Progenitor cell of endocrine pancreas (in vitro differentiated cells): Measurements from ENCODE around the gene DFFB. TPM values are rescaled to one million over a fixed set of nuclear protein-coding genes. Genes with fewer than 3 reads are reported as not detected.

ENCODE experiments used
- DNase-seq: peaks from one replicate; pipeline ENCODE4 v3.0.0; 2021; ENCODE audit warnings: low spot score; ENCODE audit not compliant: unreplicated experiment
- H3K27ac Mint-ChIP-seq: 2 replicates; pipeline ENCODE4 v1.8.0; 2021; ENCODE audit warnings: mild to moderate bottlenecking, moderate library complexity, mixed read lengths
- H3K27me3 Mint-ChIP-seq: 2 replicates; pipeline ENCODE4 v1.8.0; 2021; ENCODE audit warnings: mixed read lengths
- H3K36me3 Mint-ChIP-seq: 2 replicates; pipeline ENCODE4 v1.8.0; 2022; ENCODE audit warnings: mixed read lengths; ENCODE audit not compliant: insufficient read depth
- H3K4me1 Mint-ChIP-seq: 2 replicates; pipeline ENCODE4 v1.8.0; 2021; ENCODE audit warnings: low read depth, mixed read lengths
- H3K4me3 Mint-ChIP-seq: 2 replicates; pipeline ENCODE4 v1.8.0; 2021; ENCODE audit warnings: low read depth, mild to moderate bottlenecking, moderate library complexity, mixed read lengths
- H3K9me3 Mint-ChIP-seq: 2 replicates; pipeline ENCODE4 v1.8.0; 2021; ENCODE audit warnings: low read depth, mixed read lengths
- CTCF ChIP-seq: fragments of 200-600 bp; sonication (generic); IDR thresholded peaks from one replicate; pipeline ENCODE4 v1.5.0; 2021; ENCODE audit warnings: antibody characterized with exemption, mild to moderate bottlenecking; ENCODE audit not compliant: unreplicated experiment
- total RNA-seq: library from RNA; stranded (reverse); gene quantifications from 2 replicates; pipeline ENCODE4 v1.2.1, GENCODE V29; 2021

The DFFB gene
- total RNA-seq, 1 donor from 2014 or later = 11.9 TPM

GRCh38 chr1:3817821-3818597 is 39.3 kb upstream of the DFFB start:
- Mint-ChIP-seq H3K27me3 (no peaks in the 10 kb centered on the region), H3K36me3 (peaks cover 16% of the 10 kb centered on the region), H3K4me3 (no peak overlapping the region), H3K27ac (no peak overlapping the region), H3K9me3 (no peaks in the 10 kb centered on the region), H3K4me1 (no peaks in the 10 kb centered on the region)
- TF ChIP-seq CTCF = no peak
- DNase-seq = no peak

- Mint-ChIP-seq H3K4me1 (no peaks in the 10 kb centered on the region), H3K27me3 (no peaks in the 10 kb centered on the region), H3K9me3 (no peaks in the 10 kb centered on the region), H3K27ac (no peak overlapping the region), H3K4me3 (no peak overlapping the region), H3K36me3 (peaks cover 19% of the 10 kb centered on the region)
- TF ChIP-seq CTCF = no peak
- no peak for DNase-seq
These were observed 37.5 kb upstream of the DFFB start for GRCh38 chr1:3819771-3820200.

GRCh38 chr1:3820316-3820715 is 37.0 kb upstream of the DFFB start:
- no peak overlapping the region for H3K27ac Mint-ChIP-seq
- H3K4me3 Mint-ChIP-seq = no peak overlapping the region
- peaks cover 19% of the 10 kb centered on the region for H3K36me3 Mint-ChIP-seq
- no peaks in the 10 kb centered on the region for H3K4me1 Mint-ChIP-seq
- no peaks in the 10 kb centered on the region for H3K27me3 Mint-ChIP-seq
- TF ChIP-seq CTCF = no peak
- DNase-seq = no peak
- no peaks in the 10 kb centered on the region for H3K9me3 Mint-ChIP-seq

- H3K27ac Mint-ChIP-seq = no peak overlapping the region
- no peaks in the 10 kb centered on the region for H3K27me3 Mint-ChIP-seq
- no peaks in the 10 kb centered on the region for H3K4me1 Mint-ChIP-seq
- peaks cover 24% of the 10 kb centered on the region for H3K36me3 Mint-ChIP-seq
- no peak for TF ChIP-seq CTCF
- H3K4me3 Mint-ChIP-seq = no peak overlapping the region
- H3K9me3 Mint-ChIP-seq = no peaks in the 10 kb centered on the region
- no peak for DNase-seq
These were observed 36.3 kb upstream of the DFFB start for GRCh38 chr1:3821004-3821403.

- Mint-ChIP-seq H3K36me3 (peaks cover 24% of the 10 kb centered on the region), H3K9me3 (no peaks in the 10 kb centered on the region), H3K4me1 (no peaks in the 10 kb centered on the region), H3K4me3 (no peak overlapping the region), H3K27me3 (no peaks in the 10 kb centered on the region), H3K27ac (no peak overlapping the region)
- no peak for DNase-seq
- no peak for TF ChIP-seq CTCF
These were observed 35.8 kb upstream of the DFFB start for GRCh38 chr1:3821447-3821846.
